Caco-2 (cell line): ENCODE data around the gene PTGFRN. TPM values are rescaled to one million over a fixed set of nuclear protein-coding genes. Genes with fewer than 3 reads are reported as not detected.

Experiments used
- BruUV-seq: library from RNA; stranded (reverse); fragments of 400-500 nt; replicated peaks from 2 replicates; lab custom pipeline; 2021; lab: Mats Ljungman, UMichigan
- CTCF ChIA-PET: fragments of 300-600 bp; sonication (Branson Sonifier 250); formaldehyde crosslinking; loops from one replicate; lab custom pipeline; 2022; ENCODE audit warnings: antibody characterized with exemption; lab: Charles Lee
- POLR2A ChIA-PET: fragments of 300-600 bp; sonication (Branson Sonifier 250); formaldehyde crosslinking; loops from one replicate; lab custom pipeline; 2022; ENCODE audit warnings: antibody characterized with exemption; lab: Charles Lee
- DNase-seq, 2 experiments: peaks; one replicate each; pipeline versions ENCODE4 v3.0.0 to v3.0.0-alpha.2; 2020 to 2022
- H3K27me3 ChIP-seq: replicated peaks from 2 replicates; pipeline ENCODE4 v1.6.0; 2011; ENCODE audit warnings: low read length; ENCODE audit not compliant: control insufficient read depth, insufficient read depth
- H3K36me3 ChIP-seq: 2 replicates; pipeline ENCODE4 v1.5.1; 2011; ENCODE audit warnings: low read length; ENCODE audit not compliant: control insufficient read depth, insufficient read depth
- H3K4me1 ChIP-seq: fragments of 250-450 bp; sonication (Bioruptor Pico); 2 replicates; pipeline ENCODE4 v1.5.1; 2020; ENCODE audit warnings: mild to moderate bottlenecking
- H3K4me3 ChIP-seq: 2 replicates; pipeline ENCODE4 v1.5.1; 2011; ENCODE audit warnings: low read depth, mild to moderate bottlenecking, control low read depth, low read length
- H3K9me3 ChIP-seq: fragments of 250-450 bp; sonication (Bioruptor Pico); 2 replicates; pipeline ENCODE4 v1.5.1; 2020; ENCODE audit warnings: mild to moderate bottlenecking, moderate library complexity
- H3K27ac Mint-ChIP-seq: one replicate; pipeline ENCODE4 v1.8.0; 2022; ENCODE audit warnings: mixed read lengths; ENCODE audit not compliant: unreplicated experiment
- H3K27me3 Mint-ChIP-seq: one replicate; pipeline ENCODE4 v1.8.0; 2022; ENCODE audit warnings: mixed read lengths; ENCODE audit not compliant: insufficient read depth, unreplicated experiment
- H3K36me3 Mint-ChIP-seq: one replicate; pipeline ENCODE4 v1.8.0; 2022; ENCODE audit warnings: mild to moderate bottlenecking, mixed read lengths; ENCODE audit not compliant: insufficient read depth, unreplicated experiment
- H3K4me1 Mint-ChIP-seq: one replicate; pipeline ENCODE4 v1.8.0; 2022; ENCODE audit warnings: low read depth, mixed read lengths; ENCODE audit not compliant: unreplicated experiment
- H3K4me3 Mint-ChIP-seq: one replicate; pipeline ENCODE4 v1.8.0; 2022; ENCODE audit warnings: mild to moderate bottlenecking, moderate library complexity, mixed read lengths; ENCODE audit not compliant: unreplicated experiment
- H3K9me3 Mint-ChIP-seq: one replicate; pipeline ENCODE4 v1.8.0; 2022; ENCODE audit warnings: mixed read lengths; ENCODE audit not compliant: unreplicated experiment
- CTCF ChIP-seq, 2 experiments: fragments of 200-600 bp in 1 of 2; IDR thresholded peaks; 1 replicate in 1 of 2; 2 replicates in 1 of 2; pipeline versions ENCODE4 v1.5.1 to v1.8.0; 2011 to 2022; ENCODE audit warnings: antibody characterized with exemption in 1 of 2, control low read depth in 1 of 2, inconsistent platforms in 1 of 2, low read depth in 1 of 2, low read length in 1 of 2, mild to moderate bottlenecking in 1 of 2, moderate library complexity in 1 of 2; ENCODE audit not compliant: insufficient read depth in 1 of 2, severe bottlenecking in 1 of 2, unreplicated experiment in 1 of 2
- intact Hi-C: fragments of 100-400 bp; cut with micrococcal nuclease; formaldehyde crosslinking; loops from one replicate; pipeline ENCODE4 v1.10.0; 2022; ENCODE audit not compliant: unreplicated experiment
- total RNA-seq: library from RNA; stranded (reverse); gene quantifications from 2 replicates; pipeline ENCODE4 v1.2.3, GENCODE V29; 2022

PTGFRN gene
- total RNA-seq, 1 experiment from 2014 or later, result 16.2 TPM

- Histone ChIP-seq H3K4me1 (no peaks in the 10 kb centered on the region), H3K27me3 (no peaks in the 10 kb centered on the region), H3K9me3 (no peaks in the 10 kb centered on the region), H3K4me3 (no peak overlapping the region), H3K36me3 (no peaks in the 10 kb centered on the region)
- Mint-ChIP-seq H3K27me3 (no peaks in the 10 kb centered on the region), H3K9me3 (no peaks in the 10 kb centered on the region), H3K4me1 (no peaks in the 10 kb centered on the region), H3K36me3 (no peaks in the 10 kb centered on the region), H3K27ac (no peak overlapping the region), H3K4me3 (no peak overlapping the region)
- TF ChIP-seq CTCF (IDR thresholded peaks at IDR 0.05; ENCODE audit: insufficient read depth in 1 of 2, low read depth in 1 of 2, low read length in 1 of 2, severe bottlenecking in 1 of 2, unreplicated experiment in 1 of 2), result no peak
- POLR2A ChIA-PET, result no interaction called here
- no peak for DNase-seq
- intact Hi-C loops, result no loop called here
- CTCF ChIA-PET, result no interaction called here
- BruUV-seq, result no TSS peak
These were observed 33.7 kb downstream of the PTGFRN start for GRCh38 chr1:116943438-116943837.

- H3K27me3 ChIP-seq, result no peaks in the 10 kb centered on the region
- intact Hi-C loops, result no loop called here
- ChIA-PET POLR2A (no interaction called here), CTCF (no interaction called here)
- no peaks in the 10 kb centered on the region for H3K9me3 ChIP-seq
- no peak for TF ChIP-seq CTCF (IDR thresholded peaks at IDR 0.05; ENCODE audit: insufficient read depth in 1 of 2, low read depth in 1 of 2, low read length in 1 of 2, severe bottlenecking in 1 of 2, unreplicated experiment in 1 of 2)
- BruUV-seq, result no TSS peak
- no peak for DNase-seq
- H3K9me3 Mint-ChIP-seq, result no peaks in the 10 kb centered on the region
- no peaks in the 10 kb centered on the region for H3K36me3 ChIP-seq
- no peak overlapping the region for H3K4me3 Mint-ChIP-seq
- no peaks in the 10 kb centered on the region for H3K4me1 ChIP-seq
- H3K4me3 ChIP-seq, result no peak overlapping the region
- H3K27me3 Mint-ChIP-seq, result no peaks in the 10 kb centered on the region
- no peak overlapping the region for H3K27ac Mint-ChIP-seq
- H3K4me1 Mint-ChIP-seq, result no peaks in the 10 kb centered on the region
- H3K36me3 Mint-ChIP-seq, result no peaks in the 10 kb centered on the region
These were observed 34.9 kb downstream of the PTGFRN start for GRCh38 chr1:116944613-116945012.

- POLR2A ChIA-PET, result no interaction called here
- no peaks in the 10 kb centered on the region for H3K4me1 ChIP-seq
- no peak for TF ChIP-seq CTCF (IDR thresholded peaks at IDR 0.05; ENCODE audit: insufficient read depth in 1 of 2, low read depth in 1 of 2, low read length in 1 of 2, severe bottlenecking in 1 of 2, unreplicated experiment in 1 of 2)
- DNase-seq, result no peak
- Mint-ChIP-seq H3K9me3 (no peaks in the 10 kb centered on the region), H3K4me3 (no peak overlapping the region), H3K27me3 (no peaks in the 10 kb centered on the region), H3K36me3 (no peaks in the 10 kb centered on the region), H3K27ac (no peak overlapping the region), H3K4me1 (peaks cover 7% of the 10 kb centered on the region)
- no peaks in the 10 kb centered on the region for H3K36me3 ChIP-seq
- intact Hi-C loops, result no loop called here
- CTCF ChIA-PET, result no interaction called here
- H3K9me3 ChIP-seq, result no peaks in the 10 kb centered on the region
- no peak overlapping the region for H3K4me3 ChIP-seq
- no peaks in the 10 kb centered on the region for H3K27me3 ChIP-seq
- BruUV-seq, result no TSS peak
These were observed 35.7 kb downstream of the PTGFRN start for GRCh38 chr1:116945421-116945820.
